ENCODE results near the gene DNAH11. TPM values are rescaled to one million over a fixed set of nuclear protein-coding genes. Genes with fewer than 3 reads are reported as not detected.

The DNAH11 gene
- polyA plus RNA-seq, 1 donor from 2014 or later: 0.16 TPM

DNA sequence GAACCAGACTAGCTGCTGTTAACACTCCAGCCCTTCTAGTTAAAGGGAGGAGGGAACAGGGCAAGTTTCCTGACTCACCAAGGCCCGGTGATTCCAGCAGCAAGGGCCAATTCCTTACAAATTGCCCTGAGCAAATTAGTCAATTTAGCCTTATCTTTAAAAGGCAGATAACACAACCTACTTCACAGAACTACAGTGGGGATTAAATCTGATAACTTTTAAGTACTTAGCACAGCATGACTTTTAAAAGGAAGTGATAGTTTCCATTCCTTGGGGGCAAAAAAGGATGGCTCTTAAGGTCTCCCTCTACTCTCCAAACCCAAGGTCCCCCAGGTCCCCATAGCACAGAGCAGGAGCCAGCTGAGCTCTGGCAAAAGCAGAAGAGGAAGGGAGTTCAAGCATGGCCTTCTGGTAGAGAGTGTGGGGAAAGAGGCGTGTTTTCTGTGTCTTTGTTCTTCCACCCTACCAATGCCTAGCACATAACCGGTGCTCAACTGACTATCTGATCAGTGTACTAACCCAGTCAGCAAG, 398.8 kb downstream of the DNAH11 start:
- Histone ChIP-seq H3K79me2 (replicated peaks; ENCODE audit: insufficient read depth, low read length) (peaks cover 18% of the 10 kb centered on the region), H3K9me2 (ENCODE audit: insufficient read depth, low read length) (no peaks in the 10 kb centered on the region), H3F3A (ENCODE audit: insufficient read depth, low read length, poor library complexity, severe bottlenecking) (peaks cover 3% of the 10 kb centered on the region), H3K4me2 (ENCODE audit: low read length) (no peak overlapping the region), H3K36me3 (ENCODE audit: insufficient read depth, low read length) (no peaks in the 10 kb centered on the region), H3K4me3 (ENCODE audit: low read length) (no peak overlapping the region), H4K20me1 (ENCODE audit: insufficient read depth) (no peaks in the 10 kb centered on the region), H3K27ac (ENCODE audit: low read length) (peak overlapping the region; percentile 73), H3K27me3 (ENCODE audit: insufficient read depth, low read depth, low read length) (peaks cover 16% of the 10 kb centered on the region), H3K9ac (ENCODE audit: low read length) (peak overlapping the region; percentile 34), H3K9me3 (ENCODE audit: low read length) (no peaks in the 10 kb centered on the region), H2AFZ (ENCODE audit: low read depth, low read length) (no peak overlapping the region)
- TF ChIP-seq, protein P1, sequence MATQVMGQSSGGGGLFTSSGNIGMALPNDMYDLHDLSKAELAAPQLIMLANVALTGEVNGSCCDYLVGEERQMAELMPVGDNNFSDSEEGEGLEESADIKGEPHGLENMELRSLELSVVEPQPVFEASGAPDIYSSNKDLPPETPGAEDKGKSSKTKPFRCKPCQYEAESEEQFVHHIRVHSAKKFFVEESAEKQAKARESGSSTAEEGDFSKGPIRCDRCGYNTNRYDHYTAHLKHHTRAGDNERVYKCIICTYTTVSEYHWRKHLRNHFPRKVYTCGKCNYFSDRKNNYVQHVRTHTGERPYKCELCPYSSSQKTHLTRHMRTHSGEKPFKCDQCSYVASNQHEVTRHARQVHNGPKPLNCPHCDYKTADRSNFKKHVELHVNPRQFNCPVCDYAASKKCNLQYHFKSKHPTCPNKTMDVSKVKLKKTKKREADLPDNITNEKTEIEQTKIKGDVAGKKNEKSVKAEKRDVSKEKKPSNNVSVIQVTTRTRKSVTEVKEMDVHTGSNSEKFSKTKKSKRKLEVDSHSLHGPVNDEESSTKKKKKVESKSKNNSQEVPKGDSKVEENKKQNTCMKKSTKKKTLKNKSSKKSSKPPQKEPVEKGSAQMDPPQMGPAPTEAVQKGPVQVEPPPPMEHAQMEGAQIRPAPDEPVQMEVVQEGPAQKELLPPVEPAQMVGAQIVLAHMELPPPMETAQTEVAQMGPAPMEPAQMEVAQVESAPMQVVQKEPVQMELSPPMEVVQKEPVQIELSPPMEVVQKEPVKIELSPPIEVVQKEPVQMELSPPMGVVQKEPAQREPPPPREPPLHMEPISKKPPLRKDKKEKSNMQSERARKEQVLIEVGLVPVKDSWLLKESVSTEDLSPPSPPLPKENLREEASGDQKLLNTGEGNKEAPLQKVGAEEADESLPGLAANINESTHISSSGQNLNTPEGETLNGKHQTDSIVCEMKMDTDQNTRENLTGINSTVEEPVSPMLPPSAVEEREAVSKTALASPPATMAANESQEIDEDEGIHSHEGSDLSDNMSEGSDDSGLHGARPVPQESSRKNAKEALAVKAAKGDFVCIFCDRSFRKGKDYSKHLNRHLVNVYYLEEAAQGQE (IDR thresholded peaks at IDR 0.05; ENCODE audit: borderline replicate concordance): no peak
- TF ChIP-seq SMC3 (conservative IDR thresholded peaks at IDR 0.05; ENCODE audit: poor library complexity) (no peak), RAD21 (conservative IDR thresholded peaks at IDR 0.05) (no peak)
- TF ChIP-seq, protein P2, sequence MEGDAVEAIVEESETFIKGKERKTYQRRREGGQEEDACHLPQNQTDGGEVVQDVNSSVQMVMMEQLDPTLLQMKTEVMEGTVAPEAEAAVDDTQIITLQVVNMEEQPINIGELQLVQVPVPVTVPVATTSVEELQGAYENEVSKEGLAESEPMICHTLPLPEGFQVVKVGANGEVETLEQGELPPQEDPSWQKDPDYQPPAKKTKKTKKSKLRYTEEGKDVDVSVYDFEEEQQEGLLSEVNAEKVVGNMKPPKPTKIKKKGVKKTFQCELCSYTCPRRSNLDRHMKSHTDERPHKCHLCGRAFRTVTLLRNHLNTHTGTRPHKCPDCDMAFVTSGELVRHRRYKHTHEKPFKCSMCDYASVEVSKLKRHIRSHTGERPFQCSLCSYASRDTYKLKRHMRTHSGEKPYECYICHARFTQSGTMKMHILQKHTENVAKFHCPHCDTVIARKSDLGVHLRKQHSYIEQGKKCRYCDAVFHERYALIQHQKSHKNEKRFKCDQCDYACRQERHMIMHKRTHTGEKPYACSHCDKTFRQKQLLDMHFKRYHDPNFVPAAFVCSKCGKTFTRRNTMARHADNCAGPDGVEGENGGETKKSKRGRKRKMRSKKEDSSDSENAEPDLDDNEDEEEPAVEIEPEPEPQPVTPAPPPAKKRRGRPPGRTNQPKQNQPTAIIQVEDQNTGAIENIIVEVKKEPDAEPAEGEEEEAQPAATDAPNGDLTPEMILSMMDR (IDR thresholded peaks at IDR 0.05; ENCODE audit: poor library complexity, severe bottlenecking): no peak

DNA sequence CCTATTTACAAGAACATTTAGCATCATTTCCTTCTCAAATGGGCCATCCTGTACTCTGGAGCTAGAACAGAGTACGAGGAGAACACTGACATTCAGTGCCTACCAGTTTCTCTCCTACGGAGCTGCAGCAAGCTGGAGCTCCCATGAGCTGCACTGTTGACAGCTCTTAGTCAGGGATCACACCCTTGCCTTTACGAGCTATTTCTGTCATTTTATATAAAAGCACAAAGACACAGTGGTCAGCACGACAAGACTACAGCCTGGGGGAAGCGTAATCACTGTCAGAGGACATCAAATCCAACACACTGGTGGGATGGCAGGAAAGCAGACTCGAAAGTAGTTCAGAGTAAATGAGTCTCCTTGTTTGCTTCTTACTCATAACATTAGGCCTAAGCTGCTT, 400.1 kb downstream of the DNAH11 start:
- Histone ChIP-seq H3K27me3 (ENCODE audit: insufficient read depth, low read depth, low read length) (peaks cover 16% of the 10 kb centered on the region), H3K9ac (ENCODE audit: low read length) (peak overlapping the region; percentile 34), H3K4me2 (ENCODE audit: low read length) (peak overlapping the region; percentile 31), H3F3A (ENCODE audit: insufficient read depth, low read length, poor library complexity, severe bottlenecking) (peaks cover 3% of the 10 kb centered on the region), H3K27ac (ENCODE audit: low read length) (peak overlapping the region; percentile 73), H3K36me3 (ENCODE audit: insufficient read depth, low read length) (no peaks in the 10 kb centered on the region), H3K9me3 (ENCODE audit: low read length) (no peaks in the 10 kb centered on the region), H4K20me1 (ENCODE audit: insufficient read depth) (no peaks in the 10 kb centered on the region), H3K4me3 (ENCODE audit: low read length) (peak overlapping the region; percentile 49), H3K79me2 (replicated peaks; ENCODE audit: insufficient read depth, low read length) (peaks cover 8% of the 10 kb centered on the region), H3K9me2 (ENCODE audit: insufficient read depth, low read length) (no peaks in the 10 kb centered on the region), H2AFZ (ENCODE audit: low read depth, low read length) (no peak overlapping the region)
- TF ChIP-seq, protein P2 (IDR thresholded peaks at IDR 0.05; ENCODE audit: poor library complexity, severe bottlenecking): no peak
- TF ChIP-seq RAD21 (conservative IDR thresholded peaks at IDR 0.05) (peak; percentile 24), EP300 (conservative IDR thresholded peaks at IDR 0.05; ENCODE audit: poor library complexity, severe bottlenecking) (peak; percentile 76), EZH2 (IDR thresholded peaks at IDR 0.05; ENCODE audit: borderline replicate concordance, insufficient read depth, low read length, poor library complexity, severe bottlenecking) (no peak), POLR2AphosphoS5 (IDR thresholded peaks at IDR 0.05) (peak; percentile 75)

All from neural cell (in vitro differentiated cells).